GM21367 (cell line): Measurements from ENCODE around the gene SETD1B.
"Not testable (repeated sequence)": the region's sequence is repeated elsewhere in the genome, so short reads cannot be mapped to it uniquely, and the experiment has no call there.

Experiments used
- ATAC-seq: cut with Tn5 transposase; IDR thresholded peaks from one replicate; pipeline ENCODE4 v1.9.1; 2021; ENCODE audit not compliant: unreplicated experiment

SETD1B gene

GRCh38 chr12:121803861-121804416 is at the start of gene SETD1B:
TSS of gene SETD1B (plus strand) at chr12:121804009. CDS start at chr12:121804738, 729 bp downstream.
- no peak for ATAC-seq

GRCh38 chr12:121754836-121755235 is 49.0 kb upstream of the SETD1B start:
- ATAC-seq: no peak

GRCh38 chr12:121755591-121755990 is 48.2 kb upstream of the SETD1B start:
- no peak for ATAC-seq

GRCh38 chr12:121758536-121758935 is 45.3 kb upstream of the SETD1B start:
- ATAC-seq: not testable (repeated sequence)

- ATAC-seq: no peak
Measured at GRCh38 chr12:121762269-121762668, 41.5 kb upstream of the SETD1B start.

- no peak for ATAC-seq
Measured at GRCh38 chr12:121764808-121765207, 39.0 kb upstream of the SETD1B start.

GRCh38 chr12:121765573-121765972 is 38.2 kb upstream of the SETD1B start:
- ATAC-seq: no peak

- no peak for ATAC-seq
Measured at GRCh38 chr12:121766290-121767039, 37.3 kb upstream of the SETD1B start.

GRCh38 chr12:121767525-121768016 is 36.2 kb upstream of the SETD1B start:
- no peak for ATAC-seq

- no peak for ATAC-seq
Measured at GRCh38 chr12:121769297-121769830, 34.4 kb upstream of the SETD1B start.

- no peak for ATAC-seq
Measured at GRCh38 chr12:121769831-121770301, 33.9 kb upstream of the SETD1B start.

GRCh38 chr12:121770388-121770787 is 33.4 kb upstream of the SETD1B start:
- no peak for ATAC-seq

GRCh38 chr12:121770813-121771625 is 32.8 kb upstream of the SETD1B start:
- ATAC-seq: no peak

GRCh38 chr12:121773011-121773777 is 30.6 kb upstream of the SETD1B start:
- ATAC-seq: no peak

GRCh38 chr12:121774968-121775474 is 28.8 kb upstream of the SETD1B start:
- ATAC-seq: no peak

- ATAC-seq: no peak
Measured at GRCh38 chr12:121775501-121775900, 28.3 kb upstream of the SETD1B start.

GRCh38 chr12:121776190-121777098 is 27.4 kb upstream of the SETD1B start:
- ATAC-seq: no peak

- no peak for ATAC-seq
Measured at GRCh38 chr12:121778567-121779421, 25.0 kb upstream of the SETD1B start.
